ENCODE results near the gene DLG2.

DLG2 gene

GRCh38 chr11:85127349-85127748 is 499.8 kb downstream of the DLG2 start:
- Histone ChIP-seq H3K27me3 (ENCODE audit: insufficient read depth, poor library complexity, severe bottlenecking) (no peaks in the 10 kb centered on the region), H3K27ac (replicated peaks) (no peak overlapping the region), H3K4me3 (replicated peaks; ENCODE audit: insufficient read depth, low read length) (no peak overlapping the region)
- TF ChIP-seq, protein P1, sequence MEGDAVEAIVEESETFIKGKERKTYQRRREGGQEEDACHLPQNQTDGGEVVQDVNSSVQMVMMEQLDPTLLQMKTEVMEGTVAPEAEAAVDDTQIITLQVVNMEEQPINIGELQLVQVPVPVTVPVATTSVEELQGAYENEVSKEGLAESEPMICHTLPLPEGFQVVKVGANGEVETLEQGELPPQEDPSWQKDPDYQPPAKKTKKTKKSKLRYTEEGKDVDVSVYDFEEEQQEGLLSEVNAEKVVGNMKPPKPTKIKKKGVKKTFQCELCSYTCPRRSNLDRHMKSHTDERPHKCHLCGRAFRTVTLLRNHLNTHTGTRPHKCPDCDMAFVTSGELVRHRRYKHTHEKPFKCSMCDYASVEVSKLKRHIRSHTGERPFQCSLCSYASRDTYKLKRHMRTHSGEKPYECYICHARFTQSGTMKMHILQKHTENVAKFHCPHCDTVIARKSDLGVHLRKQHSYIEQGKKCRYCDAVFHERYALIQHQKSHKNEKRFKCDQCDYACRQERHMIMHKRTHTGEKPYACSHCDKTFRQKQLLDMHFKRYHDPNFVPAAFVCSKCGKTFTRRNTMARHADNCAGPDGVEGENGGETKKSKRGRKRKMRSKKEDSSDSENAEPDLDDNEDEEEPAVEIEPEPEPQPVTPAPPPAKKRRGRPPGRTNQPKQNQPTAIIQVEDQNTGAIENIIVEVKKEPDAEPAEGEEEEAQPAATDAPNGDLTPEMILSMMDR (IDR thresholded peaks at IDR 0.05; ENCODE audit: insufficient read depth, low read length): no peak
- TF ChIP-seq GABPA (IDR thresholded peaks at IDR 0.05; ENCODE audit: low read depth): no peak
- TF ChIP-seq REST (IDR thresholded peaks at IDR 0.05; ENCODE audit: insufficient replicate concordance, low read depth): no peak
- no peak for TF ChIP-seq POLR2AphosphoS5 (IDR thresholded peaks at IDR 0.05; ENCODE audit: low read depth)
- no peak for TF ChIP-seq SPI1 (IDR thresholded peaks at IDR 0.05; ENCODE audit: borderline replicate concordance, low read depth)
- DNase-seq (ENCODE audit: low read depth in 1 of 2, low spot score in 1 of 2): no peak

- Histone ChIP-seq H3K27ac (replicated peaks) (no peak overlapping the region), H3K4me3 (replicated peaks; ENCODE audit: insufficient read depth, low read length) (no peak overlapping the region), H3K27me3 (ENCODE audit: insufficient read depth, poor library complexity, severe bottlenecking) (no peaks in the 10 kb centered on the region)
- no peak for TF ChIP-seq SPI1 (IDR thresholded peaks at IDR 0.05; ENCODE audit: borderline replicate concordance, low read depth)
- no peak for TF ChIP-seq REST (IDR thresholded peaks at IDR 0.05; ENCODE audit: insufficient replicate concordance, low read depth)
- no peak for TF ChIP-seq POLR2AphosphoS5 (IDR thresholded peaks at IDR 0.05; ENCODE audit: low read depth)
- TF ChIP-seq GABPA (IDR thresholded peaks at IDR 0.05; ENCODE audit: low read depth): no peak
- TF ChIP-seq, protein P1 (IDR thresholded peaks at IDR 0.05; ENCODE audit: insufficient read depth, low read length): no peak
- DNase-seq (ENCODE audit: low read depth in 1 of 2, low spot score in 1 of 2): no peak
These were observed 503.4 kb downstream of the DLG2 start for GRCh38 chr11:85123752-85124231.

DNA sequence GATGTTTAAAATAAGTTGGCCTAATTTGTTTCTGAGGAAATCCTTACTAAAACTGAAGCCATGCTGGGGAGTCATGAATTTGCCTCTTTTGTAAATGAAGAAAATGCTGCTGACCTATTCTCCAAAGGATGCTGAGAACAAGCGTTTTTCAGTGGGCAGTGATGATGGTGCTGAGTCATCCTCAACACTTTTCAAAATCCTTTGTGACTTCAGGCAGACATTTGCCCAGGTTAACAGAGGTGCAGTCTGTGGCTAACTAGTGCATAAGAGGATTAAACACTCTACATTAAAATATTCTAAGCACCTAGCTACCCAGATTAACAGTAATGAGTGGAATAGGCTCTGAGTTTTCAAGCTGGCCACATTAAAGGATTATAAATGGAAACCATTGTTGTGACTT is 509.0 kb downstream of the DLG2 start:
- H3K27ac ChIP-seq (replicated peaks): no peak overlapping the region
- no peak for DNase-seq (ENCODE audit: low read depth in 1 of 2, low spot score in 1 of 2)
- no peak overlapping the region for H3K4me3 ChIP-seq (replicated peaks; ENCODE audit: insufficient read depth, low read length)
- TF ChIP-seq POLR2AphosphoS5 (IDR thresholded peaks at IDR 0.05; ENCODE audit: low read depth): no peak
- no peak for TF ChIP-seq GABPA (IDR thresholded peaks at IDR 0.05; ENCODE audit: low read depth)
- TF ChIP-seq, protein P1 (IDR thresholded peaks at IDR 0.05; ENCODE audit: insufficient read depth, low read length): no peak
- TF ChIP-seq SPI1 (IDR thresholded peaks at IDR 0.05; ENCODE audit: borderline replicate concordance, low read depth): no peak
- TF ChIP-seq REST (IDR thresholded peaks at IDR 0.05; ENCODE audit: insufficient replicate concordance, low read depth): no peak
- H3K27me3 ChIP-seq (ENCODE audit: insufficient read depth, poor library complexity, severe bottlenecking): no peaks in the 10 kb centered on the region
